ENCODE data around the gene BCORL1. TPM values are rescaled to one million over a fixed set of nuclear protein-coding genes. Genes with fewer than 3 reads are reported as not detected.

The BCORL1 gene
- polyA plus RNA-seq, 1 donor from 2014 or later, result 1.0 TPM

GRCh38 chrX:129984111-129984958, 1.9 kb downstream of the BCORL1 start:
- no peak overlapping the region for H2AFZ ChIP-seq (ENCODE audit: low read depth, low read length)
- no peak overlapping the region for H3K27ac ChIP-seq (ENCODE audit: low read length)
- no peaks in the 10 kb centered on the region for H3F3A ChIP-seq (ENCODE audit: insufficient read depth, low read length, poor library complexity, severe bottlenecking)
- peaks cover 6% of the 10 kb centered on the region for H3K27me3 ChIP-seq (ENCODE audit: insufficient read depth, low read depth, low read length)
- peak overlapping the region; percentile 72 for H3K4me3 ChIP-seq (ENCODE audit: low read length)
- no peaks in the 10 kb centered on the region for H3K9me3 ChIP-seq (ENCODE audit: low read length)
- TF ChIP-seq SMC3 (conservative IDR thresholded peaks at IDR 0.05; ENCODE audit: poor library complexity) (no peak), EP300 (conservative IDR thresholded peaks at IDR 0.05; ENCODE audit: poor library complexity, severe bottlenecking) (no peak), REST (IDR thresholded peaks at IDR 0.05; ENCODE audit: borderline replicate concordance) (no peak), POLR2AphosphoS5 (IDR thresholded peaks at IDR 0.05) (no peak), EZH2 (IDR thresholded peaks at IDR 0.05; ENCODE audit: borderline replicate concordance, insufficient read depth, low read length, poor library complexity, severe bottlenecking) (no peak), TAF1 (IDR thresholded peaks at IDR 0.05; ENCODE audit: low read depth) (no peak), MXI1 (conservative IDR thresholded peaks at IDR 0.05; ENCODE audit: poor library complexity, severe bottlenecking) (no peak), RAD21 (conservative IDR thresholded peaks at IDR 0.05) (no peak)
- TF ChIP-seq, protein P1, sequence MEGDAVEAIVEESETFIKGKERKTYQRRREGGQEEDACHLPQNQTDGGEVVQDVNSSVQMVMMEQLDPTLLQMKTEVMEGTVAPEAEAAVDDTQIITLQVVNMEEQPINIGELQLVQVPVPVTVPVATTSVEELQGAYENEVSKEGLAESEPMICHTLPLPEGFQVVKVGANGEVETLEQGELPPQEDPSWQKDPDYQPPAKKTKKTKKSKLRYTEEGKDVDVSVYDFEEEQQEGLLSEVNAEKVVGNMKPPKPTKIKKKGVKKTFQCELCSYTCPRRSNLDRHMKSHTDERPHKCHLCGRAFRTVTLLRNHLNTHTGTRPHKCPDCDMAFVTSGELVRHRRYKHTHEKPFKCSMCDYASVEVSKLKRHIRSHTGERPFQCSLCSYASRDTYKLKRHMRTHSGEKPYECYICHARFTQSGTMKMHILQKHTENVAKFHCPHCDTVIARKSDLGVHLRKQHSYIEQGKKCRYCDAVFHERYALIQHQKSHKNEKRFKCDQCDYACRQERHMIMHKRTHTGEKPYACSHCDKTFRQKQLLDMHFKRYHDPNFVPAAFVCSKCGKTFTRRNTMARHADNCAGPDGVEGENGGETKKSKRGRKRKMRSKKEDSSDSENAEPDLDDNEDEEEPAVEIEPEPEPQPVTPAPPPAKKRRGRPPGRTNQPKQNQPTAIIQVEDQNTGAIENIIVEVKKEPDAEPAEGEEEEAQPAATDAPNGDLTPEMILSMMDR (IDR thresholded peaks at IDR 0.05; ENCODE audit: poor library complexity, severe bottlenecking), result no peak
- H4K20me1 ChIP-seq (ENCODE audit: insufficient read depth), result no peaks in the 10 kb centered on the region
- peak overlapping the region; percentile 60 for H3K9ac ChIP-seq (ENCODE audit: low read length)
- no peaks in the 10 kb centered on the region for H3K36me3 ChIP-seq (ENCODE audit: insufficient read depth, low read length)
- no peaks in the 10 kb centered on the region for H3K9me2 ChIP-seq (ENCODE audit: insufficient read depth, low read length)
- H3K4me2 ChIP-seq (ENCODE audit: low read length), result peak overlapping the region; percentile 51
- H3K79me2 ChIP-seq (replicated peaks; ENCODE audit: insufficient read depth, low read length), result peaks cover 14% of the 10 kb centered on the region

GRCh38 chrX:129987871-129988270, 5.4 kb downstream of the BCORL1 start:
- H3K9me3 ChIP-seq (ENCODE audit: low read length), result no peaks in the 10 kb centered on the region
- H3K4me3 ChIP-seq (ENCODE audit: low read length), result no peak overlapping the region
- H3K9ac ChIP-seq (ENCODE audit: low read length), result no peak overlapping the region
- no peaks in the 10 kb centered on the region for H3K27me3 ChIP-seq (ENCODE audit: insufficient read depth, low read depth, low read length)
- H3K79me2 ChIP-seq (replicated peaks; ENCODE audit: insufficient read depth, low read length), result peaks cover 14% of the 10 kb centered on the region
- H4K20me1 ChIP-seq (ENCODE audit: insufficient read depth), result no peaks in the 10 kb centered on the region
- no peaks in the 10 kb centered on the region for H3K9me2 ChIP-seq (ENCODE audit: insufficient read depth, low read length)
- H3K4me2 ChIP-seq (ENCODE audit: low read length), result no peak overlapping the region
- no peaks in the 10 kb centered on the region for H3F3A ChIP-seq (ENCODE audit: insufficient read depth, low read length, poor library complexity, severe bottlenecking)
- H3K27ac ChIP-seq (ENCODE audit: low read length), result no peak overlapping the region
- TF ChIP-seq RAD21 (conservative IDR thresholded peaks at IDR 0.05), result no peak
- TF ChIP-seq REST (IDR thresholded peaks at IDR 0.05; ENCODE audit: borderline replicate concordance), result no peak
- TF ChIP-seq MXI1 (conservative IDR thresholded peaks at IDR 0.05; ENCODE audit: poor library complexity, severe bottlenecking), result no peak
- TF ChIP-seq TAF1 (IDR thresholded peaks at IDR 0.05; ENCODE audit: low read depth), result no peak
- TF ChIP-seq POLR2AphosphoS5 (IDR thresholded peaks at IDR 0.05), result no peak
- TF ChIP-seq EP300 (conservative IDR thresholded peaks at IDR 0.05; ENCODE audit: poor library complexity, severe bottlenecking), result no peak
- TF ChIP-seq EZH2 (IDR thresholded peaks at IDR 0.05; ENCODE audit: borderline replicate concordance, insufficient read depth, low read length, poor library complexity, severe bottlenecking), result no peak
- TF ChIP-seq, protein P1 (IDR thresholded peaks at IDR 0.05; ENCODE audit: poor library complexity, severe bottlenecking), result no peak
- no peak for TF ChIP-seq SMC3 (conservative IDR thresholded peaks at IDR 0.05; ENCODE audit: poor library complexity)
- no peak overlapping the region for H2AFZ ChIP-seq (ENCODE audit: low read depth, low read length)
- no peaks in the 10 kb centered on the region for H3K36me3 ChIP-seq (ENCODE audit: insufficient read depth, low read length)

All from neural cell (in vitro differentiated cells).